A673 (cell line): ENCODE results near the gene TMEM54. TPM values are rescaled to one million over a fixed set of nuclear protein-coding genes. Genes with fewer than 3 reads are reported as not detected.

ENCODE experiments used
- BruUV-seq: library from RNA; stranded (reverse); fragments of 400-500 nt; replicated peaks from 2 replicates; lab custom pipeline; 2021; lab: Mats Ljungman, UMichigan
- CTCF ChIA-PET: fragments of 300-600 bp; sonication (Branson Sonifier 250); formaldehyde crosslinking; loops from one replicate; lab custom pipeline; 2022; ENCODE audit warnings: antibody characterized with exemption; lab: Charles Lee
- POLR2A ChIA-PET: fragments of 300-600 bp; sonication (Branson Sonifier 250); formaldehyde crosslinking; loops from one replicate; lab custom pipeline; 2022; ENCODE audit warnings: antibody characterized with exemption; ENCODE audit not compliant: low non-redundant PET; lab: Charles Lee
- DNase-seq: peaks from one replicate; pipeline ENCODE4 v3.0.0-alpha.2; 2015; ENCODE audit warnings: low spot score
- H3K27ac ChIP-seq: fragments of 200-600 bp; sonication (generic); 2 replicates; pipeline ENCODE4 v1.5.1; 2016; ENCODE audit warnings: mixed run types, low read depth, mild to moderate bottlenecking, mixed read lengths, antibody characterized with exemption, low read length; ENCODE audit not compliant: poor library complexity, severe bottlenecking
- H3K27me3 ChIP-seq: fragments of 200-600 bp; sonication (generic); replicated peaks from 2 replicates; pipeline ENCODE4 v1.6.1; 2017; ENCODE audit warnings: mixed run types, low read depth, mild to moderate bottlenecking, mixed read lengths, antibody characterized with exemption, low read length; ENCODE audit not compliant: insufficient read depth, poor library complexity
- H3K36me3 ChIP-seq: fragments of 200-600 bp; sonication (generic); 2 replicates; pipeline ENCODE4 v1.6.1; 2016; ENCODE audit warnings: mixed run types, mild to moderate bottlenecking, mixed read lengths, antibody characterized with exemption, low read length; ENCODE audit not compliant: insufficient read depth, poor library complexity, severe bottlenecking
- H3K4me1 ChIP-seq: fragments of 200-600 bp; sonication (generic); 2 replicates; pipeline ENCODE4 v1.6.1; 2017; ENCODE audit warnings: mixed run types, mild to moderate bottlenecking, mixed read lengths, antibody characterized with exemption, low read length; ENCODE audit not compliant: insufficient read depth, poor library complexity, severe bottlenecking
- H3K4me3 ChIP-seq: fragments of 200-600 bp; sonication (generic); 2 replicates; pipeline ENCODE4 v1.5.1; 2016; ENCODE audit warnings: low read depth, mixed run types, mild to moderate bottlenecking, mixed read lengths, low read length; ENCODE audit not compliant: poor library complexity, severe bottlenecking
- H3K9me3 ChIP-seq: fragments of 200-600 bp; sonication (generic); 2 replicates; pipeline ENCODE4 v1.6.1; 2016; ENCODE audit warnings: mixed run types, low read depth, mild to moderate bottlenecking, mixed read lengths, antibody characterized with exemption, low read length; ENCODE audit not compliant: poor library complexity, severe bottlenecking
- CTCF ChIP-seq: fragments of 300-800, 200-600 bp; sonication (generic); conservative IDR thresholded peaks from 2 replicates; pipeline ENCODE4 v1.5.1; 2017; ENCODE audit warnings: low read depth, mild to moderate bottlenecking, antibody characterized with exemption, low read length, moderate library complexity, mixed read lengths
- EZH2 ChIP-seq: fragments of 200-600 bp; sonication (generic); IDR thresholded peaks from 2 replicates; pipeline ENCODE4 v1.6.1; 2017; ENCODE audit warnings: borderline replicate concordance, low read depth, mild to moderate bottlenecking, mixed read lengths, antibody characterized with exemption, low read length; ENCODE audit not compliant: poor library complexity, severe bottlenecking
- intact Hi-C: fragments of 100-400 bp; cut with micrococcal nuclease; formaldehyde crosslinking; loops from one replicate; pipeline ENCODE4 v1.10.0; 2022; ENCODE audit not compliant: unreplicated experiment
- total RNA-seq: library from RNA; stranded (reverse); gene quantifications from 2 replicates; pipeline ENCODE4 v1.2.3, GENCODE V29; 2021

Gene TMEM54
- total RNA-seq, 1 experiment from 2014 or later: 3.2 TPM

GRCh38 chr1:32889731-32890278, 11.4 kb downstream of the TMEM54 start:
- no TSS peak for BruUV-seq
- POLR2A ChIA-PET: no interaction called here
- no peak for TF ChIP-seq EZH2
- no peak for TF ChIP-seq CTCF
- no peak for DNase-seq
- H3K4me3 ChIP-seq: no peak overlapping the region
- H3K27me3 ChIP-seq: peaks cover 11% of the 10 kb centered on the region
- no peaks in the 10 kb centered on the region for H3K9me3 ChIP-seq
- peaks cover 14% of the 10 kb centered on the region for H3K4me1 ChIP-seq
- no peaks in the 10 kb centered on the region for H3K36me3 ChIP-seq
- no peak overlapping the region for H3K27ac ChIP-seq
- intact Hi-C loops: no loop called here
- CTCF ChIA-PET: no interaction called here

GRCh38 chr1:32888677-32889420, 12.3 kb downstream of the TMEM54 start:
- POLR2A ChIA-PET: no interaction called here
- H3K27me3 ChIP-seq: peaks cover 11% of the 10 kb centered on the region
- CTCF ChIA-PET: no interaction called here
- TF ChIP-seq CTCF (no peak), EZH2 (no peak)
- BruUV-seq: no TSS peak
- no peak overlapping the region for H3K4me3 ChIP-seq
- H3K4me1 ChIP-seq: peaks cover 14% of the 10 kb centered on the region
- H3K27ac ChIP-seq: no peak overlapping the region
- no peaks in the 10 kb centered on the region for H3K9me3 ChIP-seq
- DNase-seq: no peak
- H3K36me3 ChIP-seq: no peaks in the 10 kb centered on the region
- intact Hi-C loops: no loop called here

GRCh38 chr1:32888134-32888533, 13.1 kb downstream of the TMEM54 start:
- intact Hi-C loops: no loop called here
- ChIA-PET POLR2A (interaction anchor here (0.5 kb wide), 1 partner anchor 87 kb away, joined by 6 read pairs; no protein-coding TSS in a partner anchor), CTCF (no interaction called here)
- Histone ChIP-seq H3K27ac (no peak overlapping the region), H3K4me1 (peaks cover 8% of the 10 kb centered on the region), H3K36me3 (no peaks in the 10 kb centered on the region), H3K4me3 (no peak overlapping the region), H3K9me3 (no peaks in the 10 kb centered on the region), H3K27me3 (peaks cover 11% of the 10 kb centered on the region)
- no TSS peak for BruUV-seq
- TF ChIP-seq CTCF (no peak), EZH2 (no peak)
- no peak for DNase-seq
